Activated naive CD8-positive, alpha-beta T cell (primary cell): Measurements from ENCODE around the gene AGAP2.

Source experiments
- H3K27ac Mint-ChIP-seq: one replicate; pipeline ENCODE4 v1.8.0; 2021; ENCODE audit warnings: mixed read lengths
- H3K27me3 Mint-ChIP-seq: one replicate; pipeline ENCODE4 v1.8.0; 2021; ENCODE audit warnings: mixed read lengths
- H3K36me3 Mint-ChIP-seq: one replicate; pipeline ENCODE4 v1.8.0; 2021; ENCODE audit warnings: mixed read lengths
- H3K4me1 Mint-ChIP-seq: one replicate; pipeline ENCODE4 v1.8.0; 2021; ENCODE audit warnings: low read depth, mixed read lengths
- H3K4me3 Mint-ChIP-seq: one replicate; pipeline ENCODE4 v1.8.0; 2021; ENCODE audit warnings: mild to moderate bottlenecking, mixed read lengths
- H3K9me3 Mint-ChIP-seq: one replicate; pipeline ENCODE4 v1.8.0; 2021; ENCODE audit warnings: low read depth, mixed read lengths

Gene AGAP2

DNA sequence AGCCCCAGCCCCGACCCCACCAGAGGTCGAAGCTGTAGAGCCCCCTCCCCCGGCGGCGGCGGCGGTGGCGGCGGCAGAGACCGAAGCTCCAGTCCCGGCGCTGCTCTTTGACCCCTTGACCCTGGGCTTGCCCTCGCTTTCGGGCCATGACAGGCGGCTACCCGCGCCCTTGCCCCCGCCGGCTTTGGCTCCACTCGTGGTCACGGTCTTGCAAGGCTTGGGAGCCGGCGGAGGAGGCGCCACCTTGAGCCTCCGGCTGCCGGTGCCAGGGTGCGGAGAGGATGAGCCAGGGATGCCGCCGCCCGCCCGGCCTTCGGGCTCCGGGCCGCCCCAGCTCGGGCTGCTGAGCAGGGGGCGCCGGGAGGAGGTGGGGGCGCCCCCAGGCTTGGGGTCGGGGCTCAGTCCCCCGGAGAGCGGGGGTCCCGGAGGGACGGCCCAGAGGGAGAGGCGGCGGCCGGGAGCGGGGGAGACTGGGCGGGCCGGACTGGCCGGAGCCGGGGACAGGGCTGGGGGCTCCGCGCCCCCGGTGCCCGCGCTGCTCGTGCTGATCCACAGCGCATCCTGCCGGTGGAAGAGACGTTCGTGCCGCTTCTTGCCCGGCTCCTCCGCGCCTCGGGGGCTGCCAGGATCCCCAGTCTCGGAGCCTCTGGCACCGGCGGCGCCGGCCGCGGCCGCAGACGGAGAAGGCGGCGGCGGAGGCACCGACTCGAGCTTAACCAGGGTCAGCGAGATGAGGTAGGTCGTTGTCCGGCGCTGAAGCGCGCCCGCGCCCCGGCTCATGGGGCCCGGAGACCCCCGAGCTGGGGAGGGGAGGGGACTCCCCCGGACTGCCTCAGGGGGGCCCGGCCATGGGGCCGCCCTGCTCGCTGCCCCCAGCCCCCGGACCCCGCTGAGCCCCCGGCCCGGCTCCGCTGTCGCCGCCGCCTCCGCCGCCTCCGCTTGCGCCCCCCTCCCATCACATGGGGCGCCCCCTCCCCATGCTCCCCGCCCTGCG lies 778 bp downstream of the AGAP2 start:
- H3K4me1 Mint-ChIP-seq = peaks cover 45% of the 10 kb centered on the region
- H3K36me3 Mint-ChIP-seq = peaks cover 5% of the 10 kb centered on the region
- no peak overlapping the region for H3K4me3 Mint-ChIP-seq
- H3K9me3 Mint-ChIP-seq = no peaks in the 10 kb centered on the region
- H3K27me3 Mint-ChIP-seq = no peaks in the 10 kb centered on the region
- no peak overlapping the region for H3K27ac Mint-ChIP-seq

DNA sequence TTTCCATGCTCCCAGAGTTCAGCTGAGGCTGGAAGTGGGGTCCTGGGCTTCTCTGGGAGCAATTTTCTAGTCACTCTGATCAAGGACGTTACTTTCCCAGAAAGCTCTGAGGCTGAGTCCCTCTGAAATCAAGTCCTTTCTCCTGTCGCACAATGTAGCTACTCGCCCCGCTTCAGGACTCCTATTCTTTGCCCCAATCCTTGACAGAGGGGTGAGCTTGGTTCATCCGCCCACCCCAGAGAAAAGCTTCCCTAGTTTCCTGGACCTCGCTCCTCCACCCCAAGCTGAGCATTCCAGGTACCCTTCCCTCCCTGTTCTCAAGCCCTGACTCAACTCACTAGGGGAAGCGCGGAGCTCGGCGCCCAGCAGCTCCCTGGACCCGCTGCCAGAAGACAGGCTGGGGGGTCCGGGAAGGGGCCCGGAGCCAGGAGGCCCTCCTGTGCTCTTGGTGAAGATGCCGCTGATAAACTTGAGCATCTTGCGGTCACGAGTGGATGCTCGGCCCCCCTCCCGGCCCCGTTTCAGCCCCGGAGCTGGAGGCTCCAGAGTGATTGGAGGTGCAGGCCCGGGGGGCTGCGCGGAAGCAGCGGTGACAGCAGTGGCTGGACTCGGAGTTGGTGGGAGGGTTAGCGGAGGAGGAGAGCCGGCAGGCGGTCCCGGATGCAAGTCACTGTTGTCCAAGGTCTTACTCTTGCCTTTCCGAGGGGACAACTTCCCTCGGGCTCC lies 1.6 kb downstream of the AGAP2 start:
- Mint-ChIP-seq H3K27ac (peak overlapping the region; percentile 34), H3K4me3 (no peak overlapping the region), H3K4me1 (peaks cover 38% of the 10 kb centered on the region), H3K27me3 (no peaks in the 10 kb centered on the region), H3K9me3 (no peaks in the 10 kb centered on the region), H3K36me3 (peaks cover 5% of the 10 kb centered on the region)

DNA sequence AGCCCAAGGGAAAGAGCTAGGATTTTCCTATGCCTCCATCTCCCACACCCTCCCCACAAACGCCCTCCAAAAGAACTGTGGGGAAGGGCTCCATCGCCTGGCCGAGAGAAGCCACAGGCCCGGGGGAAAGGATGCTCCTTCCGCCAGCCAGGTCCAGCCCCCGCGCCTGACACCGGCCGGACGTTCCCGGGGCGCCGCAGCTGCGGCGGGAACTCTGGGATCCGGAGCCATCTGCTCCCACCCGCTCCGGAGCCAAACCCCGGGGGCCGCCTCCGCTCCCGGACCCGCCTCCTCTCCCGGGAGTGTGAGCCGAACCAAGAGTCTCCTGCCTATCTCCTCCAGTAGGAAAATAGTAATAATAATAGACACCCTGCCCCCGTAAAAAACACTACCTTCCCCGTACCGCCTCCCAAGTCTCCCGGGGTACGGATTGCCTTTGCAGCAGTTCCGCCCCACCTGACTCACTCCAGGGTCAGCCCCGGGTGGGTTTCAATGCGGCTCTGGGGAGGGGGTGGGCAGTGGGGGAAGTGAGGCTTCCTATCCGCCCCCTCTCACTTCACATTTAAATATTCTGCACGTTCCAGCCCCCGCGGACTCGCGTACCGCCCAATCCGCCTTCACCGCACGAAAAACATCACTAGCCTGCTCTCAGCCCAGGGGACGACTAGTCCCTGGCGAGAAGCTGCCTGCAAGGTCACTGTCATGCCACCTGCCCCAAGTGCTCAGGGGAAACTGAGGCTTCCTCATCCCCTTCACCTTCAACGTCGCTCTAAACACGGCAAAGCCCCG lies 2.4 kb downstream of the AGAP2 start:
- Mint-ChIP-seq H3K27me3 (no peaks in the 10 kb centered on the region), H3K4me3 (no peak overlapping the region), H3K36me3 (peaks cover 7% of the 10 kb centered on the region), H3K27ac (peak overlapping the region; percentile 34), H3K4me1 (peaks cover 31% of the 10 kb centered on the region), H3K9me3 (no peaks in the 10 kb centered on the region)

DNA sequence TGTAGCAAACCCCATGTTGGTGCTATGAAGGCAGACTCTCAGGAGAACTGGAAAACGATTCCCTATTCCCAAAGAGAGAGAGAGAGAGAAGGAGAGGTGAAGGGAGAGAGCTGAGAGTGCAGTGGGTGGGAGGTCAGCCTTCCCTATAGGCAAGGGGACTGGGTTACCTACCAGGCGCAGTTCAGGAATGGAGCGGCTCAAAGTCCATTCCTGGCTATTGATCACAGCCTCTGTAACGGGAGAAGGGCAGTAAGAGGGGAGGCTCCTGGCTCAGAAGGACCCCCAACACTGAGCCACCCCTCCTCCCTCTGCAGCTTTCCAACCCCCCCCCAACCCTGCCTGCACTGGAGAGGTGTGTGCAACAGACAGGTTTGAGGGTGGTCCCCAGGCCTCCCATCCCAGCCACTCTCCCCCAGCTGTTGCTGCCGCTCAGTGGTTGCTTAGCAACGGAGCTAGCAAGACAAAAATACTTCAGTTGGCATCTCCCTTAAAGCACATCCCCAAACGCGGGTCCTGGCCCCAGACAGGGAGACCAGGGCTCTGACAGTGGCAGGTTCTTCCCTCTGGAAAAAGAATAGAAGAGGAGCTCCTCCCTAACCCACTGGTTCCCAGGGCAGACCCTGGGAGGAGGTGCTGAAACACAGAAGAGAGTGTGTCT lies 3.2 kb downstream of the AGAP2 start:
- Mint-ChIP-seq H3K4me1 (peaks cover 24% of the 10 kb centered on the region), H3K9me3 (no peaks in the 10 kb centered on the region), H3K4me3 (no peak overlapping the region), H3K36me3 (peaks cover 7% of the 10 kb centered on the region), H3K27me3 (no peaks in the 10 kb centered on the region), H3K27ac (no peak overlapping the region)

DNA sequence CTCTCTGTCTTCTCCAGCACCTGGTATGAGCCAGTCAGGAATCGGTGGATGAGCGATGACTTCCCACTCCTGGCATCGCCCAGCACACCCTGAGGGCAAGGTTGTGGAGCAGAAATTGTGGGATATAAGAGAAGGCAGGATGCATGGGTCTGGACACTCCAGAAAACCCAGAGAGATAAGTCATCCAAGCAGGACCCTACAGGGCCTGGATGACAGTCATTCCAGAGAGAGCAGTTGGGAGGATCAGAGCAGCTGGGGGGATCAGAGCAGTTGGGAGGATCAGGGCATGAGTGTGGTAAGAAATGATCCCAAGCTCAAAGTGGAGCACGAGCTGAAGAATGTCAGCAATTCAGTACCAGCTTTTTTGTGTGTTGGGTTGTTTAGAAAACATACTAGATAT lies 4.0 kb downstream of the AGAP2 start:
- Mint-ChIP-seq H3K4me3 (no peak overlapping the region), H3K36me3 (peaks cover 7% of the 10 kb centered on the region), H3K9me3 (no peaks in the 10 kb centered on the region), H3K4me1 (peaks cover 18% of the 10 kb centered on the region), H3K27ac (peak overlapping the region; percentile 68), H3K27me3 (no peaks in the 10 kb centered on the region)

DNA sequence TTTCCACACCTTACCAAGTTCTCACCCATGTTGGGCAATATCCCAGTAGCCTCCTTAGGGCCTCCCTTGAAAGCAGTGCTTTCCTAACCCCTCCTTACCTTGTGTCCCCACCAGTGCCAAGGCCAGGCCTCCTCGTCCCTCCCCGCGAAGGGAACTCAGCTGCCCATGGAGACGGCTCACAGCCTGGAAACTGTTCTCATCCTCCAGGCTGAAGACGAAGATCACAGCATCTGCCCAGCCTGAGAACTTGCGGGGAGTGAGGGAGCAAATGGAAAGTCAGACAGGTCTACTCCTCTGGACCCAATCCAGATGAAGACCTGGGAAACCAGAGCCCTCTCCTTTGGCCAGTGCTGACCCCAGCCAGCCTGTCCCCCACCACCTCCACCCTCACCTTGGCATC lies 4.6 kb downstream of the AGAP2 start:
- H3K27ac Mint-ChIP-seq = no peak overlapping the region
- H3K4me3 Mint-ChIP-seq = no peak overlapping the region
- H3K27me3 Mint-ChIP-seq = no peaks in the 10 kb centered on the region
- H3K4me1 Mint-ChIP-seq = peaks cover 11% of the 10 kb centered on the region
- peaks cover 7% of the 10 kb centered on the region for H3K36me3 Mint-ChIP-seq
- H3K9me3 Mint-ChIP-seq = no peaks in the 10 kb centered on the region

DNA sequence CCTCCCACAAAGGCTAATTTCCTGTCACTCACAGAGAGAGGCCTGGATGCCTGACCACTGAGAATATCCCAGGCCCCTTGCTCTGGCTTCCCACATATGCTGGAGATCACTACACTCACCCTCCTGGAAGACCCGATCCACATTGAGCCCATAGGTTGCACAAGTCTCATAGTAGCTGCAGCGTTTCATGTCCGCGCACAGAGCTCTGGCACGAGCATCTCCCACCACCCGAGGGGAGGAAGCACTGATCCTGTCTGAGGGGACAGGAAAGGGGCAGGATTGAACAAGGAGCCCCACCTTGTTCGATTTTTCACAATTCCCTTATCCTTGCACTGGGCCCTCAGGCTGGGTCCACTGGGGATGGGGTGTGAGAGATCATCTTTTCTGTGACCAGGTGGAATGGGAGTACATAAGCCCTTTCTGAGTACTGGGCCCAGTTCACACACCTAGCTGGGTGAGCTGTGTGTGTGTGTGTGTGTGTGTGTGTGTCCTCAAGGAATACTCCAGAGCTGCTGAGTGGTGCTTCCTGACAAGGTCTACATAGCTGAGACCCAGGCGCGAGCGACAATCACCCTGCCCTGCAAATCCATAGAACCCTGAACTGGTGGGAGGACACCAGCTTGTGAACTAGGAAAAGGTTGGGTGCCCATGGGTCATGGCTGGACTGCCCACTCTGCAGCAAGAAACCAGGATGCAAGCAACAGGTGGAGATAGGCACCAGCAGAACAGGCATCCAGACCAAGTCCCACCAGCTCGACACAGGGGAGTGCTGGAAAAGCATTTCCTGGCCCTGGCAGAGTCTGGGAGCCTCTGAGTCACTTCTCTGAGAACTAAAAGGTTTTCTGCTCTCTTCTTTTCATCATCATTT lies 5.6 kb downstream of the AGAP2 start:
- Mint-ChIP-seq H3K4me3 (no peak overlapping the region), H3K9me3 (no peaks in the 10 kb centered on the region), H3K4me1 (peaks cover 10% of the 10 kb centered on the region), H3K36me3 (peaks cover 7% of the 10 kb centered on the region), H3K27ac (no peak overlapping the region), H3K27me3 (no peaks in the 10 kb centered on the region)

DNA sequence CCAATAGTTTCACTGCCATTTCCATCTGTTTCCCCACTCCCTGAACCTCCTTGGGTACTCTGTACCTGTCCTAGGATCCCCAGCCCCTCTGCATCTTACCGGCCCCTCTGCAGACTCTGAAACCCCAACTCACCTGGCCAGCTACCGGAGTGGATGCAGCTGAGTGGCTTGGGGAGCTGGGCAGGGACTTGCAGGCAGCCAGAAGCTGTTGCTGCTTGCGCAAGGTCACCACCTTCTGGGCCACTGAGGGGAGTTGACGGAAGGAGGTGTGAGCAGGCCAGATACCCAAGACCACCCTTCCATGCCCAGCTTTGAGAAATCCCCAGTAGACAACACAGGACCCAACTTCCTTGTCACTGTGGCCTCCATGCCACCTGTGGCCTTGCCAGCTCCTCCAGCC lies 6.3 kb downstream of the AGAP2 start:
- Mint-ChIP-seq H3K4me1 (peaks cover 10% of the 10 kb centered on the region), H3K9me3 (no peaks in the 10 kb centered on the region), H3K36me3 (peaks cover 9% of the 10 kb centered on the region), H3K27me3 (no peaks in the 10 kb centered on the region), H3K27ac (peak overlapping the region; percentile 22), H3K4me3 (no peak overlapping the region)

DNA sequence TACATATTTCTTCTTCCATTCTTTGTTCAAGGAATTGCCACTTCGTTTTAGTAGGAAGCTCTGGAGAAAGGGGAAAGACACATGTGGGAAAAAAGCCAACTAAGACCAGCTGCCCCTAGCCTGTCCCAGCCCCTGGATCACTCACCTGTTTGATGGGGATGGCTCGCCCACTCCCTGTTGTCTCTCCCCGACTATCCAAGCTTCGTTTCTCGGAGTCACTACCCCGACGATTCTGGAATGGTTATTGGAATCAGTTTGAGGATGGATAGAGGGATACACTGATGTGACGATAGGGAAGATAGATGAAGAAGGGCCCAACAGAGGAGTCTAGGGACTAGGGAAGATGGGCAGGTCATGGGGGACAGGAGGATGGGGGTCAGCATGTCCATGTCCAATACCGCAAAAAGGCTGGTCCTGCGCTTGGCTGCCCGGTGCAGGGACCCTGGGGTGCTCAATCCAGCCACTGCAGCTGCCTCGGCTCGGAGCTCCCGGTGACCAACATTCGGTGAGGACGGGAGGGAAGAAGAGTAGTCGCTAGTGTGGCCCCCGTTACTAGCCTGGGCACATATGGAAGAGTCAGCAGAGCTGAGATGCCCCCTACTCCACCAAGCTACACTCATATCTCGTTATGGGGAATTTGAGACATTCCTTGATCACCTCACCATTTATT lies 7.0 kb downstream of the AGAP2 start:
- peak overlapping the region; percentile 66 for H3K27ac Mint-ChIP-seq
- H3K36me3 Mint-ChIP-seq = peaks cover 9% of the 10 kb centered on the region
- H3K27me3 Mint-ChIP-seq = no peaks in the 10 kb centered on the region
- H3K4me3 Mint-ChIP-seq = no peak overlapping the region
- H3K9me3 Mint-ChIP-seq = no peaks in the 10 kb centered on the region
- peaks cover 6% of the 10 kb centered on the region for H3K4me1 Mint-ChIP-seq

DNA sequence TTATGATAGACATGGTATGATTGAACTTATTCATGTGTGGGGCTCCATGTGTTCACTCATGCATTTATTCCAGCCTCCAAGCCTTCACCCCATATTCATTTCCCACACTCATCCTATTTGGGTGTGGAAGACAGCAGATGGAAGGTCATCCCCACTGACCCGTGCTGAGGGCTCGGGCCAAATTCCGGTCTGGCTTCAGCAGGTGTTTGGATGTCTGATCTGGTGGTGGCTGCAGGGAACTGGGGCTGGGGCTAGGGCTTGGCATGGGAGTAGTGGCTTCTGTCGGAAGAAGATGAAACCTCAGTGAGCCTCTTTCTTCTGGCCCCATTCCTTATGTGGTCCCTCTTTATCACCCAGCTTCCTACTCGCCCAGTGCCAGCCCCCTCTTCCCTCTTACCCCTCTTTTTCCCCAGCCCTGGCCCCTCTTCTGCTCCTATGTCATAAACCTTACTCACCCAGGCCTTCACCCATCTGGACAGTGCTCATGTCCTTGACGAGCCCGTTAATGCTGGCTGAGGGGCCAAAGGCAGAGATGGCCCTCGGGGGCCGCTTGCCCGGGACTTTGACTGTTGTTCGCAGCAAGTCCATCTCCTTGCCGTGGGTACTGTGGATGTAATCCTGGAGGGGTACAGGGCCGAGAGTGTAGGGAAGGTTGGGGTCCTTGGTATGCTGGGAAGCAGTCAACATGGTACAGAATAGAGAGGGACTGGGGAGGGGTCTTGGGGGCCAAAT lies 8.0 kb downstream of the AGAP2 start:
- Mint-ChIP-seq H3K4me1 (peaks cover 4% of the 10 kb centered on the region), H3K4me3 (no peak overlapping the region), H3K27ac (no peak overlapping the region), H3K27me3 (no peaks in the 10 kb centered on the region), H3K9me3 (no peaks in the 10 kb centered on the region), H3K36me3 (peaks cover 9% of the 10 kb centered on the region)

DNA sequence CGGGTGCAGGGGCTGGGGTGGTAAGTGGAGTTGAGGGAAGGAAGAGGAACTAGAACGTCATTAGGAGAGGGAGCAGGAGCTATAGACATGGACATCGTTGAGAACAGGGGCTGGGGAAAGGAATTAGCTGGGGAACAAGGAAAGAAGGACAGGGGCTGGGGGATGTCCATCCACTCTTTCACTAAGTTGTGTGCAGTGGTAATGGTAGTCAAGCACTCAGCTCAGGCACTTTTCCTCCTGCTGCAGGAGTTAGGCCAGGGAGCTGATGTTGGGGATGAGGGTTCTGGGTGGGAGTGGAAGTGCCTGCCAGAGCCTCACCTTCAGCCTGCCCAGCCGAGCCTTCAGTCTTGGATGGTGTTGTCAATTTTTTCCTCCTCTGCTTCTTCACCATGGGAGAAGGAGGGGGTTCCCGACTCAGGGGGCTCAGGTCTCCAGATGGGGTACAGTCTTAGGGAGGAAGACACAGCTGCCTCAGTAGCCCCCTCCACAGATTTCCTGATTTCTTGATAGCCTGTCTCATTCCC lies 9.2 kb downstream of the AGAP2 start:
- Mint-ChIP-seq H3K27me3 (no peaks in the 10 kb centered on the region), H3K36me3 (peaks cover 6% of the 10 kb centered on the region), H3K4me1 (peaks cover 6% of the 10 kb centered on the region), H3K9me3 (no peaks in the 10 kb centered on the region), H3K27ac (no peak overlapping the region), H3K4me3 (no peak overlapping the region)

DNA sequence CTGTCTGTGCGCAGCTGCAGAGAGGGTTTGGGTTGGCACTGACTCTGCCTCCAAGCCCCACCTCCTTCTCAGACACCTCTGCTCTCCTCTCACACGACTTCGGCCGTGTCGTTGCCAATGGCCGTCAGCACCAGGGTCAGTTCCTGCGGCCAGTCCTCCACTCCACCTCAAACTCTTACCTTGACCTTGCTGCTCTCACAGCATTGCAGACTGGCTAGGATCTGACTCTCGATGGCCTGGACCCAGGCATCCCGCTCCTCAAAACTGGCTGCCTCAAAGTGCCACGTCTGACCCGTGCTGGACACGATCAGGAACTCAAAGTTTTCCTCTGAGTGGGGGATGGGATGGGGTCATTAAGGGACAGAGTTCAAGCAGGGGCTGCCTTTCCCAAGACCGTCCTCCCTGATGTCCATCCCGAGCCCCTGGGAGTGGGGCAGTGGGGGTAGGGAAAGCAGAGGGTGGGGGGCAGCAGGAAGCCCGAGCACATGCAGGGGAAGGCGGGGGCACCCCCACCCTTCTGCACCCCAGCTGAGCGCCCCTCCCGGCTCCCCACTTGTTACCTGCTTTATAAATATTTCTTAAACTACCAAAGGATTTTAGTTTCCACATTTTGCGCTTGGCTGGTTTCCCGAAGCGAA lies 10.7 kb downstream of the AGAP2 start:
- no peak overlapping the region for H3K27ac Mint-ChIP-seq
- no peaks in the 10 kb centered on the region for H3K27me3 Mint-ChIP-seq
- no peaks in the 10 kb centered on the region for H3K9me3 Mint-ChIP-seq
- H3K4me3 Mint-ChIP-seq = no peak overlapping the region
- peaks cover 7% of the 10 kb centered on the region for H3K4me1 Mint-ChIP-seq
- peaks cover 4% of the 10 kb centered on the region for H3K36me3 Mint-ChIP-seq
